SK-N-SH (cell line): ENCODE measurements around the gene RALY. TPM values are rescaled to one million over a fixed set of nuclear protein-coding genes. Genes with fewer than 3 reads are reported as not detected.
A peak's percentile ranks its signal among the peaks of the same experiment; 100 is the strongest.

Experiments used
- CTCF ChIA-PET: fragments of 300-600, 350-600 bp; formaldehyde crosslinking; extraction: SDS; loops from one replicate; lab custom pipeline; 2021; lab: Yijun Ruan, JAX
- POLR2A ChIA-PET: fragments of 350-600 bp; sonication (Branson Sonifier 250); formaldehyde crosslinking; extraction: SDS; loops from one replicate; lab custom pipeline; 2020; ENCODE audit warnings: antibody characterized with exemption, inconsistent platforms; lab: Yijun Ruan, JAX
- DNase-seq: peaks from one replicate; pipeline ENCODE4 v3.0.0; 2012
- H2AFZ ChIP-seq: fragments of 200-600 bp; sonication (generic); 2 replicates; pipeline ENCODE4 v1.8.1; 2016; ENCODE audit warnings: antibody characterized with exemption, mild to moderate bottlenecking, low read depth
- H3F3A ChIP-seq: fragments of 200-600 bp; sonication (generic); replicated peaks from 2 replicates; pipeline ENCODE3; 2016; ENCODE audit warnings: antibody characterized with exemption, mild to moderate bottlenecking; ENCODE audit not compliant: insufficient read depth
- H3K27ac ChIP-seq, 2 experiments: fragments of 200-500 bp in 1 of 2; fragments of 200-600 bp in 1 of 2; sonication (Bioruptor generic) in 1 of 2; sonication (generic), shearing (Covaris generic) in 1 of 2; 2 replicates each; pipeline versions ENCODE4 v1.5.1 to v1.6.1; 2014 to 2016; ENCODE audit warnings: low read depth in 2 of 2, inconsistent platforms in 1 of 2, low read length in 1 of 2, mild to moderate bottlenecking in 1 of 2, mixed read lengths in 1 of 2
- H3K27me3 ChIP-seq: fragments of 200-600 bp; sonication (generic), shearing (Covaris generic); 2 replicates; pipeline ENCODE4 v1.6.1; 2016; ENCODE audit warnings: mixed run types; ENCODE audit not compliant: insufficient read depth
- H3K36me3 ChIP-seq, 2 experiments: fragments of 200-500 bp in 1 of 2; fragments of 200-600 bp in 1 of 2; sonication (Bioruptor generic) in 1 of 2; sonication (generic) in 1 of 2; replicated peaks in 1 of 2; 2 replicates each; pipeline versions ENCODE3 to v1.5.1; 2014 to 2016; ENCODE audit warnings: low read length in 1 of 2, mild to moderate bottlenecking in 1 of 2; ENCODE audit not compliant: insufficient read depth in 2 of 2, control insufficient read depth in 1 of 2
- H3K4me1 ChIP-seq, 2 experiments: fragments of 200-500 bp in 1 of 2; fragments of 200-600 bp in 1 of 2; sonication (Bioruptor generic) in 1 of 2; sonication (generic), shearing (Covaris generic) in 1 of 2; 2 replicates each; pipeline versions ENCODE4 v1.5.1 to v1.6.1; 2014 to 2016; ENCODE audit warnings: low read depth in 1 of 2, low read length in 1 of 2, mixed run types in 1 of 2; ENCODE audit not compliant: insufficient read depth in 2 of 2, control insufficient read depth in 1 of 2
- H3K4me2 ChIP-seq: fragments of 200-600 bp; sonication (generic), shearing (Covaris generic); 2 replicates; pipeline ENCODE4 v1.6.1; 2017; ENCODE audit warnings: mixed run types
- H3K4me3 ChIP-seq, 2 experiments: fragments of 200-500 bp in 1 of 2; fragments of 200-600 bp in 1 of 2; sonication (Bioruptor generic) in 1 of 2; sonication (generic), shearing (Covaris generic) in 1 of 2; 2 replicates each; pipeline versions ENCODE4 v1.5.1 to v1.8.1; 2014 to 2016; ENCODE audit warnings: low read depth in 2 of 2, inconsistent platforms in 1 of 2, low read length in 1 of 2, mild to moderate bottlenecking in 1 of 2, mixed read lengths in 1 of 2, moderate library complexity in 1 of 2
- H3K79me2 ChIP-seq: fragments of 200-600 bp; sonication (generic); 2 replicates; pipeline ENCODE4 v1.8.1; 2017; ENCODE audit warnings: mild to moderate bottlenecking; ENCODE audit not compliant: insufficient read depth
- H3K9ac ChIP-seq: fragments of 200-600 bp; sonication (generic); 2 replicates; pipeline ENCODE4 v1.6.1; 2017; ENCODE audit warnings: mixed run types
- H3K9me2 ChIP-seq: fragments of 200-600 bp; sonication (generic); 2 replicates; pipeline ENCODE4 v1.6.1; 2017; ENCODE audit warnings: mixed run types
- H3K9me3 ChIP-seq: fragments of 200-600 bp; sonication (generic); 2 replicates; pipeline ENCODE4 v1.6.1; 2017; ENCODE audit warnings: mixed run types, mild to moderate bottlenecking, moderate library complexity
- H4K20me1 ChIP-seq: fragments of 200-600 bp; sonication (generic); 2 replicates; pipeline ENCODE4 v1.6.1; 2017; ENCODE audit warnings: mild to moderate bottlenecking, mixed run types; ENCODE audit not compliant: insufficient read depth
- FOXJ3 ChIP-seq: sonication (generic); formaldehyde crosslinking; IDR thresholded peaks from 2 replicates; pipeline ENCODE4 v1.5.1; 2020; ENCODE audit warnings: mild to moderate bottlenecking, missing genetic modification reagents
- FOXM1 ChIP-seq: IDR thresholded peaks from 2 replicates; pipeline ENCODE4 v1.4.0; 2012; ENCODE audit warnings: low read depth, mild to moderate bottlenecking
- JUND ChIP-seq: IDR thresholded peaks from 2 replicates; pipeline ENCODE4 v1.4.0; 2012
- MXI1 ChIP-seq: IDR thresholded peaks from 2 replicates; pipeline ENCODE4 v1.6.1; 2012; ENCODE audit warnings: mild to moderate bottlenecking, low read depth, low read length, improper control_type of control experiment
- NRF1 ChIP-seq: IDR thresholded peaks from 2 replicates; pipeline ENCODE4 v1.6.1; 2012; ENCODE audit warnings: low read depth, mild to moderate bottlenecking, low read length
- POLR2AphosphoS5 ChIP-seq: IDR thresholded peaks from 2 replicates; pipeline ENCODE4 v1.6.1; 2012; ENCODE audit warnings: low read depth, low read length
- RAD21 ChIP-seq: IDR thresholded peaks from 2 replicates; pipeline ENCODE4 v1.6.1; 2012; ENCODE audit warnings: mild to moderate bottlenecking, low read length
- RFX5 ChIP-seq: IDR thresholded peaks from 2 replicates; pipeline ENCODE4 v1.6.1; 2012; ENCODE audit warnings: mild to moderate bottlenecking, improper control_type of control experiment, low read length
- RXRA ChIP-seq: IDR thresholded peaks from 2 replicates; pipeline ENCODE4 v1.4.0; 2012; ENCODE audit warnings: low read depth, mild to moderate bottlenecking, borderline replicate concordance
- TAF1 ChIP-seq: IDR thresholded peaks from 2 replicates; pipeline ENCODE4 v1.6.1; 2012; ENCODE audit warnings: low read depth, mild to moderate bottlenecking, low read length, moderate library complexity, borderline replicate concordance
- YY1 ChIP-seq: IDR thresholded peaks from 2 replicates; pipeline ENCODE4 v1.4.0; 2012; ENCODE audit warnings: low read depth, mild to moderate bottlenecking
- WGBS: methylation state at CpG from one replicate; pipeline ENCODE4 v1.1.6; 2017; ENCODE audit warnings: low lambda C conversion rate; 5-methylcytosine and 5-hydroxymethylcytosine counted together
- polyA plus RNA-seq, 3 experiments: library from polyadenylated mRNA; depleted of rRNA; stranded (reverse); fragments of >200 nt; gene quantifications; 2 replicates each; pipeline ENCODE4 v1.2.3, GENCODE V29; 2012
- TF ChIP-seq, protein P1 (sequence below): fragments of 150-350 bp; IDR thresholded peaks from 2 replicates; pipeline ENCODE4 v1.6.1; 2017; ENCODE audit warnings: antibody characterized with exemption, low read length, low read depth, borderline replicate concordance
- TF ChIP-seq, protein P2 (sequence below): fragments of 200-600 bp; sonication (generic); IDR thresholded peaks from 2 replicates; pipeline ENCODE4 v1.6.1; 2017; ENCODE audit warnings: antibody characterized with exemption, mild to moderate bottlenecking, moderate library complexity
- TF ChIP-seq, protein P3 (sequence below): IDR thresholded peaks from 2 replicates; pipeline ENCODE4 v1.4.0; 2012; ENCODE audit warnings: low read depth, borderline replicate concordance
- TF ChIP-seq, protein P4 (sequence below): fragments of 150-350 bp; IDR thresholded peaks from 2 replicates; pipeline ENCODE4 v1.6.1; 2016; ENCODE audit warnings: mild to moderate bottlenecking, low read depth, low read length

Gene RALY
- polyA plus RNA-seq, 1 of the 3 experiments (the other 2 are of a cell fraction), result 130 TPM

- H3K27ac ChIP-seq, result peak overlapping the region in 1 of 2 experiments; percentile 2; a peak in 1 of 4 replicates
- peaks cover 0 to under 1% of the 10 kb centered on the region in 2 experiments for H3K36me3 ChIP-seq
- H3K4me2 ChIP-seq, result no peak overlapping the region
- no peak overlapping the region for H2AFZ ChIP-seq
- H3K9ac ChIP-seq, result no peak overlapping the region
- H3F3A ChIP-seq, result peaks cover 6% of the 10 kb centered on the region
- H3K27me3 ChIP-seq, result no peaks in the 10 kb centered on the region
- peaks cover 0 to 7% of the 10 kb centered on the region in 2 experiments; a peak in 2 of 4 replicates for H3K4me1 ChIP-seq
- WGBS, result 69% methylated on average over 4 of the region's 4 CpGs
- H3K9me2 ChIP-seq, result no peaks in the 10 kb centered on the region
- DNase-seq, result no peak
- CTCF ChIA-PET, result no interaction called here
- TF ChIP-seq MXI1, result no peak
- no peak for TF ChIP-seq FOXM1
- H4K20me1 ChIP-seq, result peaks cover 16% of the 10 kb centered on the region
- POLR2A ChIA-PET, result no interaction called here
- no peaks in the 10 kb centered on the region for H3K9me3 ChIP-seq
- peaks cover 23% of the 10 kb centered on the region for H3K79me2 ChIP-seq
- H3K4me3 ChIP-seq, result no peak overlapping the region
Observed at GRCh38 chr20:34114809-34115208, 121.1 kb downstream of the RALY start.

GRCh38 chr20:34115232-34115631 lies 121.5 kb downstream of the RALY start:
- peak overlapping the region in 1 of 2 experiments; percentile 2; a peak in 1 of 4 replicates for H3K27ac ChIP-seq
- H3K9ac ChIP-seq, result no peak overlapping the region
- H3K4me3 ChIP-seq, result no peak overlapping the region
- ChIA-PET POLR2A (no interaction called here), CTCF (interaction anchor here (5.5 kb wide), 1 partner anchor 14 kb away, joined by 25 read pairs; no protein-coding TSS in a partner anchor)
- no peak overlapping the region for H3K4me2 ChIP-seq
- TF ChIP-seq TAF1, result no peak
- TF ChIP-seq RXRA, result no peak
- TF ChIP-seq RAD21, result no peak
- TF ChIP-seq JUND, result no peak
- TF ChIP-seq NRF1, result no peak
- no peak for TF ChIP-seq RFX5
- TF ChIP-seq, protein P1, sequence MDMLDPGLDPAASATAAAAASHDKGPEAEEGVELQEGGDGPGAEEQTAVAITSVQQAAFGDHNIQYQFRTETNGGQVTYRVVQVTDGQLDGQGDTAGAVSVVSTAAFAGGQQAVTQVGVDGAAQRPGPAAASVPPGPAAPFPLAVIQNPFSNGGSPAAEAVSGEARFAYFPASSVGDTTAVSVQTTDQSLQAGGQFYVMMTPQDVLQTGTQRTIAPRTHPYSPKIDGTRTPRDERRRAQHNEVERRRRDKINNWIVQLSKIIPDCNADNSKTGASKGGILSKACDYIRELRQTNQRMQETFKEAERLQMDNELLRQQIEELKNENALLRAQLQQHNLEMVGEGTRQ, result no peak
- no peak for TF ChIP-seq POLR2AphosphoS5
- TF ChIP-seq FOXM1, result no peak
- TF ChIP-seq, protein P2, sequence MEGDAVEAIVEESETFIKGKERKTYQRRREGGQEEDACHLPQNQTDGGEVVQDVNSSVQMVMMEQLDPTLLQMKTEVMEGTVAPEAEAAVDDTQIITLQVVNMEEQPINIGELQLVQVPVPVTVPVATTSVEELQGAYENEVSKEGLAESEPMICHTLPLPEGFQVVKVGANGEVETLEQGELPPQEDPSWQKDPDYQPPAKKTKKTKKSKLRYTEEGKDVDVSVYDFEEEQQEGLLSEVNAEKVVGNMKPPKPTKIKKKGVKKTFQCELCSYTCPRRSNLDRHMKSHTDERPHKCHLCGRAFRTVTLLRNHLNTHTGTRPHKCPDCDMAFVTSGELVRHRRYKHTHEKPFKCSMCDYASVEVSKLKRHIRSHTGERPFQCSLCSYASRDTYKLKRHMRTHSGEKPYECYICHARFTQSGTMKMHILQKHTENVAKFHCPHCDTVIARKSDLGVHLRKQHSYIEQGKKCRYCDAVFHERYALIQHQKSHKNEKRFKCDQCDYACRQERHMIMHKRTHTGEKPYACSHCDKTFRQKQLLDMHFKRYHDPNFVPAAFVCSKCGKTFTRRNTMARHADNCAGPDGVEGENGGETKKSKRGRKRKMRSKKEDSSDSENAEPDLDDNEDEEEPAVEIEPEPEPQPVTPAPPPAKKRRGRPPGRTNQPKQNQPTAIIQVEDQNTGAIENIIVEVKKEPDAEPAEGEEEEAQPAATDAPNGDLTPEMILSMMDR, result no peak
- TF ChIP-seq, protein P3, sequence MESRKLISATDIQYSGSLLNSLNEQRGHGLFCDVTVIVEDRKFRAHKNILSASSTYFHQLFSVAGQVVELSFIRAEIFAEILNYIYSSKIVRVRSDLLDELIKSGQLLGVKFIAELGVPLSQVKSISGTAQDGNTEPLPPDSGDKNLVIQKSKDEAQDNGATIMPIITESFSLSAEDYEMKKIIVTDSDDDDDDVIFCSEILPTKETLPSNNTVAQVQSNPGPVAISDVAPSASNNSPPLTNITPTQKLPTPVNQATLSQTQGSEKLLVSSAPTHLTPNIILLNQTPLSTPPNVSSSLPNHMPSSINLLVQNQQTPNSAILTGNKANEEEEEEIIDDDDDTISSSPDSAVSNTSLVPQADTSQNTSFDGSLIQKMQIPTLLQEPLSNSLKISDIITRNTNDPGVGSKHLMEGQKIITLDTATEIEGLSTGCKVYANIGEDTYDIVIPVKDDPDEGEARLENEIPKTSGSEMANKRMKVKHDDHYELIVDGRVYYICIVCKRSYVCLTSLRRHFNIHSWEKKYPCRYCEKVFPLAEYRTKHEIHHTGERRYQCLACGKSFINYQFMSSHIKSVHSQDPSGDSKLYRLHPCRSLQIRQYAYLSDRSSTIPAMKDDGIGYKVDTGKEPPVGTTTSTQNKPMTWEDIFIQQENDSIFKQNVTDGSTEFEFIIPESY, result no peak
- no peak for TF ChIP-seq YY1
- TF ChIP-seq FOXJ3 (CRISPR knock-in tag), result no peak
- TF ChIP-seq, protein P4, sequence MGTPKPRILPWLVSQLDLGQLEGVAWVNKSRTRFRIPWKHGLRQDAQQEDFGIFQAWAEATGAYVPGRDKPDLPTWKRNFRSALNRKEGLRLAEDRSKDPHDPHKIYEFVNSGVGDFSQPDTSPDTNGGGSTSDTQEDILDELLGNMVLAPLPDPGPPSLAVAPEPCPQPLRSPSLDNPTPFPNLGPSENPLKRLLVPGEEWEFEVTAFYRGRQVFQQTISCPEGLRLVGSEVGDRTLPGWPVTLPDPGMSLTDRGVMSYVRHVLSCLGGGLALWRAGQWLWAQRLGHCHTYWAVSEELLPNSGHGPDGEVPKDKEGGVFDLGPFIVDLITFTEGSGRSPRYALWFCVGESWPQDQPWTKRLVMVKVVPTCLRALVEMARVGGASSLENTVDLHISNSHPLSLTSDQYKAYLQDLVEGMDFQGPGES, result no peak
- no peaks in the 10 kb centered on the region for H3K9me2 ChIP-seq
- no peaks in the 10 kb centered on the region for H3K9me3 ChIP-seq
- no peak for DNase-seq
- no peak overlapping the region for H2AFZ ChIP-seq
- peaks cover 18% of the 10 kb centered on the region for H3K79me2 ChIP-seq
- H3K4me1 ChIP-seq, result peaks cover 0 to 5% of the 10 kb centered on the region in 2 experiments; a peak in 2 of 4 replicates
- no peaks in the 10 kb centered on the region for H3K36me3 ChIP-seq
- H3F3A ChIP-seq, result peaks cover 6% of the 10 kb centered on the region
- peaks cover 12% of the 10 kb centered on the region for H4K20me1 ChIP-seq
- H3K27me3 ChIP-seq, result no peaks in the 10 kb centered on the region
